Panc1 (cell line): ENCODE results near the gene NDUFA13. TPM values are rescaled to one million over a fixed set of nuclear protein-coding genes. Genes with fewer than 3 reads are reported as not detected.

Source experiments
- ATAC-seq: fragments of 200-7000 bp; cut with Tn5 transposase; 2 replicates; pipeline ENCODE4 v1.9.1; 2020; ENCODE audit warnings: mild to moderate bottlenecking, moderate library complexity
- BruUV-seq: library from RNA; stranded (reverse); fragments of 400-500 nt; replicated peaks from 2 replicates; lab custom pipeline; 2021; lab: Mats Ljungman, UMichigan
- CTCF ChIA-PET: fragments of 300-600 bp; sonication (Branson Sonifier 250); formaldehyde crosslinking; loops from one replicate; lab custom pipeline; 2022; ENCODE audit warnings: antibody characterized with exemption; lab: Charles Lee
- POLR2A ChIA-PET: fragments of 300-600 bp; sonication (Branson Sonifier 250); formaldehyde crosslinking; loops from one replicate; lab custom pipeline; 2022; ENCODE audit warnings: antibody characterized with exemption; lab: Charles Lee
- DNase-seq: peaks from one replicate; pipeline ENCODE4 v3.0.0-alpha.2; 2010; ENCODE audit warnings: low read depth, low spot score
- H3K27ac ChIP-seq: 2 replicates; pipeline ENCODE4 v1.5.1; 2011; ENCODE audit warnings: mild to moderate bottlenecking, low read length, inconsistent platforms
- H3K27me3 ChIP-seq: fragments of 200-500 bp; sonication (Bioruptor generic); 2 replicates; pipeline ENCODE4 v1.6.0; 2014; ENCODE audit warnings: low read length, inconsistent platforms; ENCODE audit not compliant: control insufficient read depth, insufficient read depth
- H3K36me3 ChIP-seq: fragments of 200-500 bp; sonication (Bioruptor generic); 2 replicates; pipeline ENCODE4 v1.5.1; 2014; ENCODE audit warnings: inconsistent platforms, mild to moderate bottlenecking, low read length, moderate library complexity; ENCODE audit not compliant: control insufficient read depth, insufficient read depth
- H3K4me1 ChIP-seq: 2 replicates; pipeline ENCODE4 v1.5.1; 2011; ENCODE audit warnings: inconsistent platforms, mild to moderate bottlenecking, low read length, moderate library complexity; ENCODE audit not compliant: control insufficient read depth, insufficient read depth
- H3K4me3 ChIP-seq, 2 experiments: 2 replicates each; pipeline ENCODE4 v1.5.1; 2011 to 2012; ENCODE audit warnings: low read depth in 2 of 2, low read length in 2 of 2, mild to moderate bottlenecking in 2 of 2, inconsistent platforms in 1 of 2, moderate library complexity in 1 of 2
- H3K9me3 ChIP-seq: fragments of 200-500 bp; sonication (Bioruptor generic); 2 replicates; pipeline ENCODE4 v1.5.1; 2014; ENCODE audit warnings: low read depth, mild to moderate bottlenecking, inconsistent platforms, low read length, moderate library complexity; ENCODE audit not compliant: control insufficient read depth, insufficient read depth
- CTCF ChIP-seq: fragments of 450-650 bp; IDR thresholded peaks from 2 replicates; pipeline ENCODE4 v1.5.1; 2017; ENCODE audit warnings: mild to moderate bottlenecking
- POLR2AphosphoS5 ChIP-seq: IDR thresholded peaks from 2 replicates; pipeline ENCODE4 v1.6.1; 2012; ENCODE audit warnings: mild to moderate bottlenecking, low read depth, low read length, moderate library complexity
- SIN3A ChIP-seq: IDR thresholded peaks from 2 replicates; pipeline ENCODE4 v1.6.1; 2012; ENCODE audit warnings: low read depth, mild to moderate bottlenecking, low read length, moderate library complexity, borderline replicate concordance; ENCODE audit not compliant: insufficient read depth
- TCF7L2 ChIP-seq: IDR thresholded peaks from 2 replicates; pipeline ENCODE4 v1.6.1; 2011; ENCODE audit warnings: mild to moderate bottlenecking, low read depth, low read length, inconsistent platforms
- in situ Hi-C: cut with HindIII; loops from 2 replicates; pipeline ENCODE4 v1.10.0; 2016; ENCODE audit warnings: low sequenced_read_pairs, low pct_unique_long_range_greater_than_20kb
- intact Hi-C: fragments of 100-400 bp; cut with micrococcal nuclease; formaldehyde crosslinking; loops from one replicate; pipeline ENCODE4 v1.10.0; 2022; ENCODE audit not compliant: unreplicated experiment
- total RNA-seq: library from RNA; stranded (reverse); gene quantifications from one replicate; pipeline ENCODE4 v1.2.1, GENCODE V29; 2021; ENCODE audit not compliant: unreplicated experiment
- TF ChIP-seq, protein P1 (sequence below), 2 experiments: IDR thresholded peaks; 2 replicates each; pipeline ENCODE4 v1.6.1; 2011 to 2012; ENCODE audit warnings: low read depth in 2 of 2, control low read depth in 1 of 2, low read length in 1 of 2, mild to moderate bottlenecking in 1 of 2, moderate library complexity in 1 of 2; ENCODE audit not compliant: insufficient read depth in 1 of 2

Gene NDUFA13
- total RNA-seq, 1 experiment from 2014 or later, result 287 TPM

GRCh38 chr19:19540715-19541515 is 24.9 kb downstream of the NDUFA13 start:
- Histone ChIP-seq H3K36me3 (no peaks in the 10 kb centered on the region), H3K27ac (no peak overlapping the region), H3K9me3 (no peaks in the 10 kb centered on the region), H3K27me3 (no peaks in the 10 kb centered on the region), H3K4me1 (no peaks in the 10 kb centered on the region), H3K4me3 (no peak overlapping the region)
- BruUV-seq, result no TSS peak
- no peak for TF ChIP-seq CTCF
- ATAC-seq (peak; percentile 53), DNase-seq (no peak)
- POLR2A ChIA-PET, result no interaction called here
- CTCF ChIA-PET, result no interaction called here
- intact Hi-C loops, result no loop called here
- in situ Hi-C loops, result no loop called here

DNA sequence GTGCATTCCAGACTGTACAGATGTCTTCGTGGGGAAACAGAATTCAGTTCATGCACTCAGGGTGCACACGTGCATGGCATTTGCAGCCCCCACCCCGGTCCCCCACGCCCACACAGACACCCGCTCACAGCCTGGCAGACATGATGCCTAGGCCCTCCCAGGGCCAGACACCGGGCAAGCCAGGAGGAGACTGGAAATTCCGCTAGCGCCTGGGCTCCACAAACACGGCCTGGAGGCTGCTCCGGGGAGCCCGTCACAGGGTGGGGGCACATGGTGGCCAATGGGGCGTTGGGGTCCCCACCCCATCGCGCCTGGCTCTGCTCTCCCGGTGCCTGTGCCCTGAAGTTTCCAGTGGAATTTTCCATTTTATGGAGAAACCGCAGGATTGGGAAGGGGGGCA is 25.6 kb downstream of the NDUFA13 start:
- DNase-seq (no peak), ATAC-seq (no peak)
- H3K36me3 ChIP-seq, result no peaks in the 10 kb centered on the region
- BruUV-seq, result no TSS peak
- H3K4me1 ChIP-seq, result no peaks in the 10 kb centered on the region
- H3K9me3 ChIP-seq, result no peaks in the 10 kb centered on the region
- no peak overlapping the region for H3K4me3 ChIP-seq
- ChIA-PET CTCF (no interaction called here), POLR2A (no interaction called here)
- no peaks in the 10 kb centered on the region for H3K27me3 ChIP-seq
- no peak overlapping the region for H3K27ac ChIP-seq
- intact Hi-C loops, result no loop called here
- in situ Hi-C loops, result no loop called here
- TF ChIP-seq CTCF (no peak), TCF7L2 (no peak), SIN3A (no peak), POLR2AphosphoS5 (no peak)
- TF ChIP-seq, protein P1, sequence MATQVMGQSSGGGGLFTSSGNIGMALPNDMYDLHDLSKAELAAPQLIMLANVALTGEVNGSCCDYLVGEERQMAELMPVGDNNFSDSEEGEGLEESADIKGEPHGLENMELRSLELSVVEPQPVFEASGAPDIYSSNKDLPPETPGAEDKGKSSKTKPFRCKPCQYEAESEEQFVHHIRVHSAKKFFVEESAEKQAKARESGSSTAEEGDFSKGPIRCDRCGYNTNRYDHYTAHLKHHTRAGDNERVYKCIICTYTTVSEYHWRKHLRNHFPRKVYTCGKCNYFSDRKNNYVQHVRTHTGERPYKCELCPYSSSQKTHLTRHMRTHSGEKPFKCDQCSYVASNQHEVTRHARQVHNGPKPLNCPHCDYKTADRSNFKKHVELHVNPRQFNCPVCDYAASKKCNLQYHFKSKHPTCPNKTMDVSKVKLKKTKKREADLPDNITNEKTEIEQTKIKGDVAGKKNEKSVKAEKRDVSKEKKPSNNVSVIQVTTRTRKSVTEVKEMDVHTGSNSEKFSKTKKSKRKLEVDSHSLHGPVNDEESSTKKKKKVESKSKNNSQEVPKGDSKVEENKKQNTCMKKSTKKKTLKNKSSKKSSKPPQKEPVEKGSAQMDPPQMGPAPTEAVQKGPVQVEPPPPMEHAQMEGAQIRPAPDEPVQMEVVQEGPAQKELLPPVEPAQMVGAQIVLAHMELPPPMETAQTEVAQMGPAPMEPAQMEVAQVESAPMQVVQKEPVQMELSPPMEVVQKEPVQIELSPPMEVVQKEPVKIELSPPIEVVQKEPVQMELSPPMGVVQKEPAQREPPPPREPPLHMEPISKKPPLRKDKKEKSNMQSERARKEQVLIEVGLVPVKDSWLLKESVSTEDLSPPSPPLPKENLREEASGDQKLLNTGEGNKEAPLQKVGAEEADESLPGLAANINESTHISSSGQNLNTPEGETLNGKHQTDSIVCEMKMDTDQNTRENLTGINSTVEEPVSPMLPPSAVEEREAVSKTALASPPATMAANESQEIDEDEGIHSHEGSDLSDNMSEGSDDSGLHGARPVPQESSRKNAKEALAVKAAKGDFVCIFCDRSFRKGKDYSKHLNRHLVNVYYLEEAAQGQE (IDR thresholded peaks at IDR 0.05; ENCODE audit: insufficient read depth in 1 of 2, low read depth in 2 of 2, low read length in 1 of 2), result no peak
